Nephron (organoid): ENCODE data around the gene EVA1A.

ENCODE experiments used
- H3K27ac Mint-ChIP-seq, 3 experiments: 2 replicates each; pipeline ENCODE4 v1.8.0; 2020; ENCODE audit warnings: mixed read lengths in 3 of 3, mild to moderate bottlenecking in 2 of 3, moderate library complexity in 1 of 3
- H3K27me3 Mint-ChIP-seq: 2 replicates; pipeline ENCODE4 v1.8.0; 2021; ENCODE audit warnings: low read depth, mild to moderate bottlenecking, moderate library complexity, mixed read lengths
- H3K36me3 Mint-ChIP-seq: 2 replicates; pipeline ENCODE4 v1.8.0; 2020; ENCODE audit warnings: low read depth, mixed read lengths
- H3K4me1 Mint-ChIP-seq: 2 replicates; pipeline ENCODE4 v1.8.0; 2020; ENCODE audit warnings: mixed read lengths
- H3K4me3 Mint-ChIP-seq, 3 experiments: 2 replicates each; pipeline ENCODE4 v1.8.0; 2020; ENCODE audit warnings: mild to moderate bottlenecking in 3 of 3, mixed read lengths in 3 of 3, moderate library complexity in 2 of 3
- H3K9me3 Mint-ChIP-seq: 2 replicates; pipeline ENCODE4 v1.8.0; 2020; ENCODE audit warnings: mixed read lengths
- CTCF ChIP-seq, 3 experiments: fragments of 200-600 bp; sonication (generic); IDR thresholded peaks; one replicate each; pipeline ENCODE4 v1.5.0; 2021; ENCODE audit warnings: antibody characterized with exemption in 3 of 3; ENCODE audit not compliant: unreplicated experiment in 3 of 3

EVA1A gene

GRCh38 chr2:75560768-75561565 is at the start of gene EVA1A:
TSS of gene EVA1A (minus strand) at chr2:75560939. CDS start at chr2:75518140, 42,799 bp downstream.
- peaks cover 24% of the 10 kb centered on the region for H3K4me1 Mint-ChIP-seq
- no peaks in the 10 kb centered on the region for H3K9me3 Mint-ChIP-seq
- peak within 1 kb of the TSS; percentile 89 to 91 (median 90) for H3K27ac Mint-ChIP-seq
- H3K4me3 Mint-ChIP-seq: peak within 1 kb of the TSS; percentile 92 to 94 (median 94)
- H3K27me3 Mint-ChIP-seq: peaks cover 25% of the 10 kb centered on the region
- TF ChIP-seq CTCF (IDR thresholded peaks at IDR 0.05; ENCODE audit: unreplicated experiment in 3 of 3): no peak
- no peaks in the 10 kb centered on the region for H3K36me3 Mint-ChIP-seq

- no peak overlapping the region for H3K4me3 Mint-ChIP-seq
Observed at GRCh38 chr2:75609937-75610508, 49.3 kb upstream of the EVA1A start.

GRCh38 chr2:75609334-75609689 is 48.6 kb upstream of the EVA1A start:
- no peaks in the 10 kb centered on the region for H3K9me3 Mint-ChIP-seq
- H3K4me1 Mint-ChIP-seq: peaks cover 23% of the 10 kb centered on the region
- peaks cover 23% of the 10 kb centered on the region for H3K27me3 Mint-ChIP-seq
- peak overlapping the region in 2 of 3 experiments; percentile 56 to 65 for H3K4me3 Mint-ChIP-seq
- H3K36me3 Mint-ChIP-seq: no peaks in the 10 kb centered on the region
- peak; percentile 6 to 52 (median 27) for TF ChIP-seq CTCF (IDR thresholded peaks at IDR 0.05; ENCODE audit: unreplicated experiment in 3 of 3)
- H3K27ac Mint-ChIP-seq: peak overlapping the region; percentile 70 to 96 (median 81)

More at GRCh38 chr2:75609937-75610508, 49.3 kb upstream of the EVA1A start:
- peaks cover 23% of the 10 kb centered on the region for H3K27me3 Mint-ChIP-seq
- H3K4me1 Mint-ChIP-seq: peaks cover 23% of the 10 kb centered on the region
- no peak for TF ChIP-seq CTCF (IDR thresholded peaks at IDR 0.05; ENCODE audit: unreplicated experiment in 3 of 3)
- no peak overlapping the region for H3K27ac Mint-ChIP-seq
- H3K36me3 Mint-ChIP-seq: no peaks in the 10 kb centered on the region
- no peaks in the 10 kb centered on the region for H3K9me3 Mint-ChIP-seq

GRCh38 chr2:75608684-75609333 is 48.1 kb upstream of the EVA1A start:
- Mint-ChIP-seq H3K36me3 (no peaks in the 10 kb centered on the region), H3K27me3 (peaks cover 23% of the 10 kb centered on the region), H3K4me3 (peak overlapping the region; percentile 56 to 65 (median 56)), H3K9me3 (no peaks in the 10 kb centered on the region), H3K4me1 (peaks cover 23% of the 10 kb centered on the region), H3K27ac (peak overlapping the region; percentile 70 to 96 (median 81))
- TF ChIP-seq CTCF (IDR thresholded peaks at IDR 0.05; ENCODE audit: unreplicated experiment in 3 of 3): peak; percentile 97 to 99 (median 99)

GRCh38 chr2:75607988-75608683 is 47.4 kb upstream of the EVA1A start:
- H3K9me3 Mint-ChIP-seq: no peaks in the 10 kb centered on the region
- H3K4me3 Mint-ChIP-seq: peak overlapping the region; percentile 56 to 65 (median 56)
- H3K27me3 Mint-ChIP-seq: peaks cover 23% of the 10 kb centered on the region
- peak overlapping the region; percentile 70 to 96 (median 81) for H3K27ac Mint-ChIP-seq
- H3K36me3 Mint-ChIP-seq: no peaks in the 10 kb centered on the region
- H3K4me1 Mint-ChIP-seq: peaks cover 23% of the 10 kb centered on the region
- no peak for TF ChIP-seq CTCF (IDR thresholded peaks at IDR 0.05; ENCODE audit: unreplicated experiment in 3 of 3)
